ENCODE data around the gene PDCD5.

- TF ChIP-seq POLR2A (IDR thresholded peaks at IDR 0.05) (no peak), CTCF (IDR thresholded peaks at IDR 0.05) (no peak)
Observed at GRCh38 chr19:32626969-32627368, 46.0 kb downstream of the PDCD5 start.

Measured in body of pancreas (tissue), 4 donors.